GM18499 (cell line): ENCODE results near the gene PKLR.
"Not testable (repeated sequence)": the region's sequence is repeated elsewhere in the genome, so short reads cannot be mapped to it uniquely, and the experiment has no call there.

Experiments
- ATAC-seq: cut with Tn5 transposase; IDR thresholded peaks from one replicate; pipeline ENCODE4 v1.9.1; 2021; ENCODE audit warnings: moderate number of reproducible peaks; ENCODE audit not compliant: insufficient read depth, unreplicated experiment

The PKLR gene

GRCh38 chr1:155319536-155319935 is 18.3 kb upstream of the PKLR start:
- ATAC-seq: no peak

- ATAC-seq: no peak
Measured at GRCh38 chr1:155318082-155318481, 16.8 kb upstream of the PKLR start.

GRCh38 chr1:155316922-155317321 is 15.7 kb upstream of the PKLR start:
- no peak for ATAC-seq

GRCh38 chr1:155313261-155313660 is 12.0 kb upstream of the PKLR start:
- no peak for ATAC-seq

GRCh38 chr1:155309423-155310021 is 8.3 kb upstream of the PKLR start:
- ATAC-seq: no peak

GRCh38 chr1:155308493-155309422 is 7.5 kb upstream of the PKLR start, which contains the start of gene FDPS:
Gene FDPS (plus strand): TSS chr1:155308866. CDS start chr1:155309790, 924 bp downstream.
- peak; percentile 83 for ATAC-seq

GRCh38 chr1:155307247-155307740 is 6.1 kb upstream of the PKLR start:
- ATAC-seq: no peak

GRCh38 chr1:155305881-155306391 is 4.7 kb upstream of the PKLR start:
- no peak for ATAC-seq

GRCh38 chr1:155304558-155305063 is 3.4 kb upstream of the PKLR start:
- no peak for ATAC-seq

- ATAC-seq: no peak
Measured at GRCh38 chr1:155300553-155301329, 497 bp downstream of the PKLR start.

GRCh38 chr1:155300024-155300423 is 1.2 kb downstream of the PKLR start:
- ATAC-seq: no peak

GRCh38 chr1:155297384-155297783 is 3.9 kb downstream of the PKLR start:
- no peak for ATAC-seq

GRCh38 chr1:155296661-155297060 is 4.6 kb downstream of the PKLR start:
- no peak for ATAC-seq

GRCh38 chr1:155295942-155296267 is 5.3 kb downstream of the PKLR start:
- no peak for ATAC-seq

- no peak for ATAC-seq
Measured at GRCh38 chr1:155295183-155295941, 5.9 kb downstream of the PKLR start.

GRCh38 chr1:155294520-155295182 is 6.6 kb downstream of the PKLR start:
- ATAC-seq: no peak

GRCh38 chr1:155293086-155293749 is 8.0 kb downstream of the PKLR start:
- ATAC-seq: no peak

GRCh38 chr1:155291006-155291405 is 10.2 kb downstream of the PKLR start:
- ATAC-seq: not testable (repeated sequence)
